ENCODE data around the gene KRTAP5-3. TPM values are rescaled to one million over a fixed set of nuclear protein-coding genes. Genes with fewer than 3 reads are reported as not detected.
"Not testable (repeated sequence)": the region's sequence is repeated elsewhere in the genome, so short reads cannot be mapped to it uniquely, and the experiment has no call there.

Gene KRTAP5-3
- total RNA-seq, 4 donors from 2014 or later = not detected

GRCh38 chr11:1597994-1598380, 10.3 kb downstream of the KRTAP5-3 start, which contains the start of gene KRTAP5-2:
TSS of gene KRTAP5-2 (minus strand) at chr11:1598294. CDS start at chr11:1598250, 44 bp downstream.
- TF ChIP-seq EP300 (IDR thresholded peaks at IDR 0.05; ENCODE audit: low read depth) = no peak
- TF ChIP-seq, protein P1, sequence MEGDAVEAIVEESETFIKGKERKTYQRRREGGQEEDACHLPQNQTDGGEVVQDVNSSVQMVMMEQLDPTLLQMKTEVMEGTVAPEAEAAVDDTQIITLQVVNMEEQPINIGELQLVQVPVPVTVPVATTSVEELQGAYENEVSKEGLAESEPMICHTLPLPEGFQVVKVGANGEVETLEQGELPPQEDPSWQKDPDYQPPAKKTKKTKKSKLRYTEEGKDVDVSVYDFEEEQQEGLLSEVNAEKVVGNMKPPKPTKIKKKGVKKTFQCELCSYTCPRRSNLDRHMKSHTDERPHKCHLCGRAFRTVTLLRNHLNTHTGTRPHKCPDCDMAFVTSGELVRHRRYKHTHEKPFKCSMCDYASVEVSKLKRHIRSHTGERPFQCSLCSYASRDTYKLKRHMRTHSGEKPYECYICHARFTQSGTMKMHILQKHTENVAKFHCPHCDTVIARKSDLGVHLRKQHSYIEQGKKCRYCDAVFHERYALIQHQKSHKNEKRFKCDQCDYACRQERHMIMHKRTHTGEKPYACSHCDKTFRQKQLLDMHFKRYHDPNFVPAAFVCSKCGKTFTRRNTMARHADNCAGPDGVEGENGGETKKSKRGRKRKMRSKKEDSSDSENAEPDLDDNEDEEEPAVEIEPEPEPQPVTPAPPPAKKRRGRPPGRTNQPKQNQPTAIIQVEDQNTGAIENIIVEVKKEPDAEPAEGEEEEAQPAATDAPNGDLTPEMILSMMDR (IDR thresholded peaks at IDR 0.05) = no peak
- intact Hi-C loops (cut with DNase I; ENCODE audit: low total_unique reads) = no loop called here
- no peaks in the 10 kb centered on the region for H3K9me3 ChIP-seq
- no peak within 1 kb of the TSS for H3K4me3 ChIP-seq
- H3K36me3 ChIP-seq = no peaks in the 10 kb centered on the region
- peaks cover 33% of the 10 kb centered on the region for H3K27me3 ChIP-seq
- peaks cover 7 to 20% (median 9%) of the 10 kb centered on the region in 4 donors for H3K4me1 ChIP-seq
- in situ Hi-C loops (cut with MboI; ENCODE audit: low pct_ligation_motif_present in 1 of 4, low pct_unique_long_range_greater_than_20kb in 1 of 4, low sequenced_read_pairs in 3 of 4) = no loop called here
- no peak within 1 kb of the TSS for H3K27ac ChIP-seq
- no peak for DNase-seq
- 33% methylated on average over 1 of the region's 4 CpGs; no CpG with 5 or more reads in 1 of the 2 donors for whole genome bisulfite sequencing, 2 donors (ENCODE audit: low coverage in 1 of 2)

DNA sequence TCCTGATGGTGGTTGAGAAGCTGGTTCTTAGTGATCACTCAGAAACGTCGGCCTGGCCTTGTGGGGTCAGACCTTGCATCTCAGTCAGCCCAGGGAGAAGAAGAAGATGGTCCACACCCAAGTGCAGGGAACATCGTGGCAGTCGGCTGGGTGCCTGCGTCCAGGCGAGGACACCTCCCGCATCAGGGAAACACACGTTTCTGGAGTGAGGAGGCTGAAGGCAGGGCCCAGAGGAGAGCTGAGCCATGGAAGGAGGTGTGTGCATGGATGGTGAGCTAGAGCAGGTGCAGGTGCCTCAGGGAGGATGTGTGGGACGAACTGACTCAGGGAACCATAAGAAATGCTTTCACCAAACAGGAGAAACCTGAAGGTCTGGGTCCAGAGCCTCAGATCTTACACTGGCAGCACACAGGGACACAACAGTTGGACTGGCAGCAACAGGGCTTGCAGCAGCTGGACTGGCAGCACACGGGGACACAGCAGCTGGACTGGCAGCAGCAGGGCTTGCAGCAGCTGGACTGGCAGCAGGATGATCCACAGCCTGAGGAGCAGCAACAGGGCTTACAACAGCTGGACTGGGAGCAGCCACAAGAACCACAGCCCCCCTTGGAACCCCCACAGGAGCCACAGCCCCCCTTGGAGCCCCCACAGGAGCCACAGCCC, 10.8 kb downstream of the KRTAP5-3 start:
- TF ChIP-seq, protein P1 (IDR thresholded peaks at IDR 0.05) = no peak
- TF ChIP-seq EP300 (IDR thresholded peaks at IDR 0.05; ENCODE audit: low read depth) = no peak
- no peak for TF ChIP-seq POLR2A (IDR thresholded peaks at IDR 0.05)
- no peak for TF ChIP-seq POLR2AphosphoS5 (IDR thresholded peaks at IDR 0.05)
- no peaks in the 10 kb centered on the region for H3K9me3 ChIP-seq
- WGBS, 2 donors (ENCODE audit: low coverage in 1 of 2) = 75% methylated on average over 10 of the region's 10 CpGs; no CpG with 5 or more reads in 1 of the 2 donors
- no peaks in the 10 kb centered on the region for H3K36me3 ChIP-seq
- H3K27me3 ChIP-seq = peaks cover 33% of the 10 kb centered on the region
- H3K27ac ChIP-seq = no peak overlapping the region
- peaks cover 7 to 20% (median 9%) of the 10 kb centered on the region in 4 donors for H3K4me1 ChIP-seq
- no peak overlapping the region for H3K4me3 ChIP-seq
- no peak for DNase-seq
- in situ Hi-C loops (cut with MboI; ENCODE audit: low pct_ligation_motif_present in 1 of 4, low pct_unique_long_range_greater_than_20kb in 1 of 4, low sequenced_read_pairs in 3 of 4) = no loop called here
- intact Hi-C loops (cut with DNase I; ENCODE audit: low total_unique reads) = no loop called here

DNA sequence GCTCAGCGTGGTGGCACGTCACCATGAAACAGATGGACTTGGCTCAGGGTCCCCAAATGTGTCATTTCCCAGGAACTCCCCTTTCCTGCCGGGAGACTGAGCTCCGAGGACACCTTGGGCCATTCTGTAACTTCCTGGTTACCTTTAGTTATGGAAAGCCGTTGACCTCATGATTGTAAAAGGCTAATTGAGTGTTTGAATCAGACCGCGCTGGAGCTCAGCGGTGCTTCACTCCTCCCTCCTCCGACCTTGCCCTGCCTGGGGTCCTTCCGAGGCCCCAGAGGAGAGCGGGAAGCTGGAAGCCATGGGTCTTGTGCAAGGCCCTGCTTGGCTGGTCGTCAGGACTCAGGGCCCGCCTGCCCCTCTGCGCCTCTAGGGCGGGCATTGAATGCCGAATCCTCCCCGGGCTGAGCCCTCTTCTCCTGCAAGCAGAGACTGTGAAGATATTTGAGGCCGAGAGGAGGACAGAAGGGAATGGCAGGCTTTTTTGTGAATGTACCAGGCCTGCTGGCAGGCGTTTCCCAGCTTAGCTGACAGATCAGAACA, 11.6 kb downstream of the KRTAP5-3 start:
- DNase-seq = peak; percentile 53
- H3K27ac ChIP-seq = peak overlapping the region; percentile 17 to 71 (median 56)
- peaks cover 33% of the 10 kb centered on the region for H3K27me3 ChIP-seq
- H3K9me3 ChIP-seq; intact Hi-C loops (cut with DNase I; ENCODE audit: low total_unique reads); in situ Hi-C loops (cut with MboI; ENCODE audit: low pct_ligation_motif_present in 1 of 4, low pct_unique_long_range_greater_than_20kb in 1 of 4, low sequenced_read_pairs in 3 of 4); H3K4me3 ChIP-seq; H3K36me3 ChIP-seq: not testable (repeated sequence)
- WGBS, 2 donors (ENCODE audit: low coverage in 1 of 2) = 56% methylated on average over 19 of the region's 19 CpGs; no CpG with 5 or more reads in 1 of the 2 donors
- peaks cover 7 to 20% (median 9%) of the 10 kb centered on the region in 4 donors for H3K4me1 ChIP-seq

GRCh38 chr11:1595994-1596575, 12.2 kb downstream of the KRTAP5-3 start:
- H3K9me3 ChIP-seq; H3K36me3 ChIP-seq; DNase-seq; H3K4me3 ChIP-seq; intact Hi-C loops (cut with DNase I; ENCODE audit: low total_unique reads); in situ Hi-C loops (cut with MboI; ENCODE audit: low pct_ligation_motif_present in 1 of 4, low pct_unique_long_range_greater_than_20kb in 1 of 4, low sequenced_read_pairs in 3 of 4): not testable (repeated sequence)
- H3K27ac ChIP-seq = peak overlapping the region; percentile 17 to 71 (median 56)
- 19 to 36% methylated on average over 6 to 11 of the region's 11 CpGs for WGBS, 2 donors (ENCODE audit: low coverage in 1 of 2)
- H3K27me3 ChIP-seq = peaks cover 33% of the 10 kb centered on the region
- peaks cover 7 to 20% (median 9%) of the 10 kb centered on the region in 4 donors for H3K4me1 ChIP-seq

GRCh38 chr11:1592628-1593027, 15.6 kb downstream of the KRTAP5-3 start:
- Histone ChIP-seq H3K27ac (no peak overlapping the region), H3K9me3 (no peaks in the 10 kb centered on the region), H3K27me3 (peaks cover 25% of the 10 kb centered on the region), H3K36me3 (no peaks in the 10 kb centered on the region), H3K4me3 (no peak overlapping the region), H3K4me1 (peaks cover 8 to 30% (median 11%) of the 10 kb centered on the region in 4 donors)
- WGBS, 2 donors (ENCODE audit: low coverage in 1 of 2) = 84 to 88% methylated on average over 9 of the region's 9 CpGs
- no peak for TF ChIP-seq EP300 (IDR thresholded peaks at IDR 0.05; ENCODE audit: low read depth)
- in situ Hi-C loops (cut with MboI; ENCODE audit: low pct_ligation_motif_present in 1 of 4, low pct_unique_long_range_greater_than_20kb in 1 of 4, low sequenced_read_pairs in 3 of 4) (no loop called here), intact Hi-C loops (cut with DNase I; ENCODE audit: low total_unique reads) (no loop called here)
- DNase-seq = no peak
